MCF 10A (cell line): Measurements from ENCODE around the gene NEDD8. TPM values are rescaled to one million over a fixed set of nuclear protein-coding genes. Genes with fewer than 3 reads are reported as not detected.
"Not testable (repeated sequence)": the region's sequence is repeated elsewhere in the genome, so short reads cannot be mapped to it uniquely, and the experiment has no call there.

Experiments
- BruUV-seq: library from RNA; stranded (reverse); fragments of 400-500 nt; replicated peaks from 2 replicates; lab custom pipeline; 2021; lab: Mats Ljungman, UMichigan
- CTCF ChIA-PET: fragments of 300-600 bp; sonication (Branson Sonifier 250); formaldehyde crosslinking; extraction: SDS; loops from one replicate; lab custom pipeline; 2021; ENCODE audit warnings: antibody characterized with exemption, inconsistent platforms; lab: Yijun Ruan, JAX
- POLR2A ChIA-PET: fragments of 300-600, 350-650 bp; sonication (Branson Sonifier 250); formaldehyde crosslinking; extraction: SDS; loops from one replicate; lab custom pipeline; 2020; ENCODE audit warnings: antibody characterized with exemption, inconsistent platforms; lab: Yijun Ruan, JAX
- DNase-seq: peaks from one replicate; pipeline ENCODE4 v3.0.0-alpha.2; 2018; ENCODE audit not compliant: unreplicated experiment
- H3K27ac Mint-ChIP-seq: one replicate; pipeline ENCODE4 v1.8.0; 2022; ENCODE audit warnings: mild to moderate bottlenecking, low read depth, mixed read lengths; ENCODE audit not compliant: unreplicated experiment
- H3K27me3 Mint-ChIP-seq: one replicate; pipeline ENCODE4 v1.8.0; 2022; ENCODE audit warnings: mixed read lengths; ENCODE audit not compliant: insufficient read depth, unreplicated experiment
- H3K36me3 Mint-ChIP-seq: one replicate; pipeline ENCODE4 v1.8.0; 2022; ENCODE audit warnings: mild to moderate bottlenecking, moderate library complexity, mixed read lengths; ENCODE audit not compliant: insufficient read depth, unreplicated experiment
- H3K4me1 Mint-ChIP-seq: one replicate; pipeline ENCODE4 v1.8.0; 2022; ENCODE audit warnings: mixed read lengths; ENCODE audit not compliant: insufficient read depth, unreplicated experiment
- H3K4me3 Mint-ChIP-seq: one replicate; pipeline ENCODE4 v1.8.0; 2022; ENCODE audit warnings: mild to moderate bottlenecking, moderate library complexity, mixed read lengths; ENCODE audit not compliant: unreplicated experiment
- H3K9me3 Mint-ChIP-seq: one replicate; pipeline ENCODE4 v1.8.0; 2022; ENCODE audit warnings: mixed read lengths; ENCODE audit not compliant: unreplicated experiment
- CTCF ChIP-seq: fragments of 200-600 bp; IDR thresholded peaks from one replicate; pipeline ENCODE4 v1.8.0; 2022; ENCODE audit warnings: antibody characterized with exemption, mild to moderate bottlenecking; ENCODE audit not compliant: unreplicated experiment
- intact Hi-C: fragments of 100-400 bp; cut with micrococcal nuclease; formaldehyde crosslinking; loops from 2 replicates; pipeline ENCODE4 v1.14.1; 2022
- total RNA-seq: library from RNA; stranded (reverse); gene quantifications from 2 replicates; pipeline ENCODE4 v1.2.3, GENCODE V29; 2022

NEDD8 gene
- total RNA-seq, 1 experiment from 2014 or later, result 243 TPM

GRCh38 chr14:24219521-24219920 lies 12.6 kb downstream of the NEDD8 start:
- POLR2A ChIA-PET, result interaction anchor here (0.7 to 1.4 kb wide), 6 partner anchors 10 to 79 kb away, joined by 3 to 7 read pairs (median 4); partner anchors contain the start of genes GMPR2, NEDD8, TINF2 and TM9SF1
- Mint-ChIP-seq H3K4me3 (no peak overlapping the region), H3K27ac (no peak overlapping the region), H3K9me3 (no peaks in the 10 kb centered on the region), H3K4me1 (peaks cover 10% of the 10 kb centered on the region), H3K27me3 (no peaks in the 10 kb centered on the region), H3K36me3 (peaks cover 31% of the 10 kb centered on the region)
- no TSS peak for BruUV-seq
- TF ChIP-seq CTCF, result no peak
- CTCF ChIA-PET, result interaction anchor here (1.1 to 2.4 kb wide), 5 partner anchors 19 to 78 kb away, joined by 3 to 19 read pairs (median 6); partner anchors contain the start of gene TINF2
- no peak for DNase-seq
- intact Hi-C loops, result no loop called here

- H3K4me1 Mint-ChIP-seq, result peaks cover 11% of the 10 kb centered on the region
Observed at GRCh38 chr14:24219080-24219479, 13.1 kb downstream of the NEDD8 start.

GRCh38 chr14:24216876-24217275 lies 15.3 kb downstream of the NEDD8 start:
- intact Hi-C loops, result loop anchor here (1.0 kb wide), 3 partner anchors 15 to 80 kb away; partner anchors contain the start of genes GMPR2 and NEDD8
- Mint-ChIP-seq H3K4me1 (peaks cover 20% of the 10 kb centered on the region), H3K36me3 (peaks cover 42% of the 10 kb centered on the region)
- H3K9me3 Mint-ChIP-seq, BruUV-seq, H3K4me3 Mint-ChIP-seq, H3K27me3 Mint-ChIP-seq, DNase-seq, H3K27ac Mint-ChIP-seq: not testable (repeated sequence)
- CTCF ChIA-PET, result interaction anchor here (0.6 to 4.2 kb wide), 4 partner anchors 8 to 91 kb away, joined by 3 to 32 read pairs (median 9); partner anchors contain the start of gene CIDEB
- POLR2A ChIA-PET, result interaction anchor here (0.6 to 5.1 kb wide), 6 partner anchors 14 to 102 kb away, joined by 3 to 69 read pairs (median 18); partner anchors contain the start of genes DCAF11, DHRS1, LTB4R2 and NOP9

More at GRCh38 chr14:24219080-24219479, 13.1 kb downstream of the NEDD8 start:
- H3K36me3 Mint-ChIP-seq, result peaks cover 27% of the 10 kb centered on the region
- no peaks in the 10 kb centered on the region for H3K9me3 Mint-ChIP-seq
- TF ChIP-seq CTCF, result no peak
- no peak overlapping the region for H3K4me3 Mint-ChIP-seq
- ChIA-PET POLR2A (interaction anchor here (1.4 kb wide), 1 partner anchor 14 kb away, joined by 4 read pairs; the partner anchor contains the start of genes GMPR2 and NEDD8), CTCF (interaction anchor here (1.1 to 2.4 kb wide), 5 partner anchors 19 to 78 kb away, joined by 3 to 19 read pairs (median 6); partner anchors contain the start of gene TINF2)
- no peak overlapping the region for H3K27ac Mint-ChIP-seq
- H3K27me3 Mint-ChIP-seq, result no peaks in the 10 kb centered on the region
- no TSS peak for BruUV-seq
- DNase-seq, result no peak
- intact Hi-C loops, result no loop called here

- ChIA-PET CTCF (interaction anchor here (0.6 to 4.2 kb wide), 7 partner anchors 9 to 117 kb away, joined by 3 to 32 read pairs (median 9); partner anchors contain the start of genes CIDEB and TINF2), POLR2A (interaction anchor here (0.6 to 5.1 kb wide), 20 partner anchors 9 to 135 kb away, joined by 3 to 69 read pairs (median 4); partner anchors contain the start of genes DCAF11, DHRS1, EMC9 and GMPR2)
- BruUV-seq, result no TSS peak
- intact Hi-C loops, result loop anchor here (1.0 kb wide), 3 partner anchors 16 to 81 kb away; partner anchors contain the start of genes GMPR2 and NEDD8
- Mint-ChIP-seq H3K27ac (no peak overlapping the region), H3K4me1 (peaks cover 20% of the 10 kb centered on the region), H3K27me3 (no peaks in the 10 kb centered on the region), H3K4me3 (peak overlapping the region; percentile 80), H3K9me3 (no peaks in the 10 kb centered on the region), H3K36me3 (peaks cover 47% of the 10 kb centered on the region)
- DNase-seq, result no peak
- TF ChIP-seq CTCF, result no peak
Observed at GRCh38 chr14:24216345-24216699, 15.8 kb downstream of the NEDD8 start.
